Measurements from ENCODE around the gene RPS6KA1.

RPS6KA1 gene

GRCh38 chr1:26530410-26530894 lies 891 bp downstream of the RPS6KA1 start:
- TF ChIP-seq FOXP2 (optimal IDR thresholded peaks at IDR 0.05; ENCODE audit: borderline replicate concordance, extremely low read depth, extremely low read length, insufficient read depth) = no peak
- TF ChIP-seq REST (IDR thresholded peaks at IDR 0.05; ENCODE audit: insufficient read depth in 1 of 2, low read depth in 2 of 2, low read length in 2 of 2) = no peak
- TF ChIP-seq SIN3A (IDR thresholded peaks at IDR 0.05; ENCODE audit: borderline replicate concordance, insufficient read depth, low read length) = no peak
- no peak for TF ChIP-seq POLR2AphosphoS5 (IDR thresholded peaks at IDR 0.05; ENCODE audit: low read depth, low read length)
- no peak for TF ChIP-seq TAF1 (IDR thresholded peaks at IDR 0.05; ENCODE audit: borderline replicate concordance, insufficient read depth, low read length)

- TF ChIP-seq SIN3A (IDR thresholded peaks at IDR 0.05; ENCODE audit: borderline replicate concordance, insufficient read depth, low read length) (no peak), REST (IDR thresholded peaks at IDR 0.05; ENCODE audit: insufficient read depth in 1 of 2, low read depth in 2 of 2, low read length in 2 of 2) (no peak), FOXP2 (optimal IDR thresholded peaks at IDR 0.05; ENCODE audit: borderline replicate concordance, extremely low read depth, extremely low read length, insufficient read depth) (no peak), TAF1 (IDR thresholded peaks at IDR 0.05; ENCODE audit: borderline replicate concordance, insufficient read depth, low read length) (no peak), POLR2AphosphoS5 (IDR thresholded peaks at IDR 0.05; ENCODE audit: low read depth, low read length) (no peak)
These were observed 1.5 kb downstream of the RPS6KA1 start for GRCh38 chr1:26530895-26531598.

GRCh38 chr1:26531651-26532131 lies 2.1 kb downstream of the RPS6KA1 start:
- TF ChIP-seq SIN3A (IDR thresholded peaks at IDR 0.05; ENCODE audit: borderline replicate concordance, insufficient read depth, low read length) (no peak), REST (IDR thresholded peaks at IDR 0.05; ENCODE audit: insufficient read depth in 1 of 2, low read depth in 2 of 2, low read length in 2 of 2) (no peak), TAF1 (IDR thresholded peaks at IDR 0.05; ENCODE audit: borderline replicate concordance, insufficient read depth, low read length) (no peak), POLR2AphosphoS5 (IDR thresholded peaks at IDR 0.05; ENCODE audit: low read depth, low read length) (no peak), FOXP2 (optimal IDR thresholded peaks at IDR 0.05; ENCODE audit: borderline replicate concordance, extremely low read depth, extremely low read length, insufficient read depth) (no peak)

- TF ChIP-seq POLR2AphosphoS5 (IDR thresholded peaks at IDR 0.05; ENCODE audit: low read depth, low read length) (no peak), FOXP2 (optimal IDR thresholded peaks at IDR 0.05; ENCODE audit: borderline replicate concordance, extremely low read depth, extremely low read length, insufficient read depth) (no peak), TAF1 (IDR thresholded peaks at IDR 0.05; ENCODE audit: borderline replicate concordance, insufficient read depth, low read length) (no peak), SIN3A (IDR thresholded peaks at IDR 0.05; ENCODE audit: borderline replicate concordance, insufficient read depth, low read length) (no peak), REST (IDR thresholded peaks at IDR 0.05; ENCODE audit: insufficient read depth in 1 of 2, low read depth in 2 of 2, low read length in 2 of 2) (no peak)
These were observed 4.5 kb downstream of the RPS6KA1 start for GRCh38 chr1:26533951-26534509.
